ENCODE results near the gene SLC7A9.

DNA sequence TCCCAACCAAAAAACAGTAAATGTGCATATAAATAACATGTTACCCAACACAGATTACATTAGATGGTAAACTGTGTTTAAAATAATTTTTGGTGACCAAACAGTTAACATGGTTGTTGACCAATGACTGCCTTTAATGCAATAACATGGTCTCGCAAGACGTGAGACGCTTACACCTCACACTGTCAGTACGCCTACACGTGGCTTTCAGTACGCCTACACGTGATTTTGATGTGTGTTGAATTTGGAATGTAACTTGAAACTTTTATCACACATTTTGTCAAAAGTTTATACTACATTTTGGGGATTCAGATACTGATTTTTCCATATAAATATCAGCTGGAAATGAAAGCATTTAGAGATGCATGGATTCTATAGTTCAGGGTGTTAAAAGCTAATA lies 32.0 kb downstream of the SLC7A9 start:
- TF ChIP-seq, protein P1, sequence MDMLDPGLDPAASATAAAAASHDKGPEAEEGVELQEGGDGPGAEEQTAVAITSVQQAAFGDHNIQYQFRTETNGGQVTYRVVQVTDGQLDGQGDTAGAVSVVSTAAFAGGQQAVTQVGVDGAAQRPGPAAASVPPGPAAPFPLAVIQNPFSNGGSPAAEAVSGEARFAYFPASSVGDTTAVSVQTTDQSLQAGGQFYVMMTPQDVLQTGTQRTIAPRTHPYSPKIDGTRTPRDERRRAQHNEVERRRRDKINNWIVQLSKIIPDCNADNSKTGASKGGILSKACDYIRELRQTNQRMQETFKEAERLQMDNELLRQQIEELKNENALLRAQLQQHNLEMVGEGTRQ (CRISPR knock-in tag; IDR thresholded peaks at IDR 0.05) = no peak
- TF ChIP-seq, protein P2, sequence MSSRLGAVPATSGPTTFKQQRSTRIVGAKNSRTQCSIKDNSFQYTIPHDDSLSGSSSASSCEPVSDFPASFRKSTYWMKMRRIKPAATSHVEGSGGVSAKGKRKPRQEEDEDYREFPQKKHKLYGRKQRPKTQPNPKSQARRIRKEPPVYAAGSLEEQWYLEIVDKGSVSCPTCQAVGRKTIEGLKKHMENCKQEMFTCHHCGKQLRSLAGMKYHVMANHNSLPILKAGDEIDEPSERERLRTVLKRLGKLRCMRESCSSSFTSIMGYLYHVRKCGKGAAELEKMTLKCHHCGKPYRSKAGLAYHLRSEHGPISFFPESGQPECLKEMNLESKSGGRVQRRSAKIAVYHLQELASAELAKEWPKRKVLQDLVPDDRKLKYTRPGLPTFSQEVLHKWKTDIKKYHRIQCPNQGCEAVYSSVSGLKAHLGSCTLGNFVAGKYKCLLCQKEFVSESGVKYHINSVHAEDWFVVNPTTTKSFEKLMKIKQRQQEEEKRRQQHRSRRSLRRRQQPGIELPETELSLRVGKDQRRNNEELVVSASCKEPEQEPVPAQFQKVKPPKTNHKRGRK (CRISPR knock-in tag; IDR thresholded peaks at IDR 0.05; ENCODE audit: borderline replicate concordance) = no peak

All from WTC11 (cell line).